Measurements from ENCODE around the gene PDE4B.
"Not testable (repeated sequence)": the region's sequence is repeated elsewhere in the genome, so short reads cannot be mapped to it uniquely, and the experiment has no call there.

Gene PDE4B

GRCh38 chr1:66050633-66051032, 257.9 kb downstream of the PDE4B start:
- DNase-seq (ENCODE audit: low read depth in 2 of 2): no peak

GRCh38 chr1:66055092-66055491, 262.4 kb downstream of the PDE4B start:
- no peak for DNase-seq (ENCODE audit: low read depth in 2 of 2)

- not testable (repeated sequence) for DNase-seq (ENCODE audit: low read depth in 2 of 2)
Measured at GRCh38 chr1:66057448-66057847, 264.8 kb downstream of the PDE4B start.

GRCh38 chr1:66058558-66058957, 265.9 kb downstream of the PDE4B start:
- DNase-seq (ENCODE audit: low read depth in 2 of 2): no peak

- DNase-seq (ENCODE audit: low read depth in 2 of 2): not testable (repeated sequence)
Measured at GRCh38 chr1:66067219-66067618, 274.5 kb downstream of the PDE4B start.

- no peak for DNase-seq (ENCODE audit: low read depth in 2 of 2)
Measured at GRCh38 chr1:66069976-66070876, 277.5 kb downstream of the PDE4B start.

- DNase-seq (ENCODE audit: low read depth in 2 of 2): no peak
Measured at GRCh38 chr1:66073388-66073787, 280.7 kb downstream of the PDE4B start.

GRCh38 chr1:66074147-66074546, 281.5 kb downstream of the PDE4B start:
- no peak for DNase-seq (ENCODE audit: low read depth in 2 of 2)

- no peak for DNase-seq (ENCODE audit: low read depth in 2 of 2)
Measured at GRCh38 chr1:66078412-66078811, 285.7 kb downstream of the PDE4B start.

- no peak for DNase-seq (ENCODE audit: low read depth in 2 of 2)
Measured at GRCh38 chr1:66083003-66083402, 290.3 kb downstream of the PDE4B start.

- no peak for DNase-seq (ENCODE audit: low read depth in 2 of 2)
Measured at GRCh38 chr1:66084442-66084841, 291.7 kb downstream of the PDE4B start.

- DNase-seq (ENCODE audit: low read depth in 2 of 2): no peak
Measured at GRCh38 chr1:66085600-66085999, 292.9 kb downstream of the PDE4B start.

GRCh38 chr1:66088787-66089186, 296.1 kb downstream of the PDE4B start:
- no peak for DNase-seq (ENCODE audit: low read depth in 2 of 2)

- DNase-seq (ENCODE audit: low read depth in 2 of 2): no peak
Measured at GRCh38 chr1:66090859-66091457, 298.3 kb downstream of the PDE4B start.

- DNase-seq (ENCODE audit: low read depth in 2 of 2): no peak
Measured at GRCh38 chr1:66095190-66095589, 302.5 kb downstream of the PDE4B start.

- not testable (repeated sequence) for DNase-seq (ENCODE audit: low read depth in 2 of 2)
Measured at GRCh38 chr1:66100959-66101358, 308.3 kb downstream of the PDE4B start.

GRCh38 chr1:66104076-66104475, 311.4 kb downstream of the PDE4B start:
- not testable (repeated sequence) for DNase-seq (ENCODE audit: low read depth in 2 of 2)

GRCh38 chr1:66108624-66109023, 315.9 kb downstream of the PDE4B start:
- DNase-seq (ENCODE audit: low read depth in 2 of 2): no peak

- DNase-seq (ENCODE audit: low read depth in 2 of 2): no peak
Measured at GRCh38 chr1:66112744-66113400, 320.2 kb downstream of the PDE4B start.

GRCh38 chr1:66119148-66119547, 326.5 kb downstream of the PDE4B start:
- DNase-seq (ENCODE audit: low read depth in 2 of 2): no peak

GRCh38 chr1:66124670-66125069, 332.0 kb downstream of the PDE4B start:
- no peak for DNase-seq (ENCODE audit: low read depth in 2 of 2)

- not testable (repeated sequence) for DNase-seq (ENCODE audit: low read depth in 2 of 2)
Measured at GRCh38 chr1:66128641-66129040, 335.9 kb downstream of the PDE4B start.

GRCh38 chr1:66132324-66132723, 339.6 kb downstream of the PDE4B start:
- no peak for DNase-seq (ENCODE audit: low read depth in 2 of 2)
